NCI-H82 (cell line): ENCODE results near the gene ACTL8.
"Not testable (repeated sequence)": the region's sequence is repeated elsewhere in the genome, so short reads cannot be mapped to it uniquely, and the experiment has no call there.

Experiments used
- DNase-seq: peaks from one replicate; lab custom pipeline; 2025; lab: John Stamatoyannopoulos, UW

The ACTL8 gene

DNA sequence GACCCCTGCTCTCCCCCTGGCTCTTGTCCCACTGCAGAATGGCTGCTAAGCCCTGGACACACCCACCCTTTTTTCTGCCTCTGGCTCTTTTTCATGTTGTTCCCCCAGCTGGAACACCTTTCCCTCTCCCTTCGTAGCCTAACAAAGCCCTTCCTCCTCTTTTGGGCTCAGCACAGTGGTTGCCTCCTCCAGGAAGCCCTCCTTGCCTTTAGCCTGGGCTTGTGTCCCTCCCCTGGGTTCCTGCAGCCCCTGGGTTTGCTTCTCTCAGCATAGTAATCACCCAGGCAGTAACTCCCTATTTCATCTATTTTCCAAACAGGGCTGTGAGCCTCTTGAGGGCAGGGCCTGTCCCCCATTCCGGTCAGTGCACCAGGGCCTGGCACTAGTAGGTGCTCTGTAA, 19.8 kb upstream of the ACTL8 start:
- no peak for DNase-seq

DNA sequence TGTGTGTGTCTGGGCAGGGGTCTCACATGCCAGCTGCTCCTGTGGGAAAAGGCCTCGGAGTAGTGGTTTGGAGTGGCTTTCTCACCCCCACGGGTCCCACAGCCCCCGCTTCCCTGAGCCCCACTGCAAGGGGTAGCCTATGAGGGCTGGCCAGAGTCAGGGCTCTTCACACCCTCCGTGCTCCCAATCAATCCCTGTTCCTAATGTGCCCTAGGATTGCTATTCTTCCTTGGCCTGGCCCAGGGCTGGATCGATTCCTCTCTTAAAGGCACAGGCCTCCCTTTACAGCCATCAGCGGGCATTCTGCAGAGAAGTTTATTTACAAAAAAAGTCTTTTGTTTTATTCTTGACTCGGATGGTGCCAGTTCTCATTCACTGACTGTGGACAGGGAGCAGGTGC, 19.3 kb upstream of the ACTL8 start:
- DNase-seq, result peak; percentile 40

DNA sequence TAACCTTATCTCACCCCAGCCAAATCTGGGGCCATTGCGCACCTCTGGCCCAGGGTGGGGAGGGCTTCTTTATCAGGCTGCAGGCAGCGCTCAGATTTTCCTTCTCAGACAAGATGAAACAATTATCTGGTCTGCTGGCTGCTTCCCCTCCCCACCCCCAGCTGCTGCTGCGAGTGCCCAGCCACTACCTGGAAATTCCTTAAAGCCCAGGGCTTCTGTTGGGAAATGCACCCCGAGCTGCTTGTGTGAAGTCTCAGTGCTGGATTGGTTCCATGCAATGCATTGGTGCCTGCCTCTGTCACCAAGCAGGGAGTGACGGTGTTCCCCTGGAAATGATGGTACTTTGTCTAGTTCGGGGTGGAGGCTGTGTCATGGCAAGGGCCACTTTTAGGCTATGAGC, 18.5 kb upstream of the ACTL8 start:
- DNase-seq, result no peak

DNA sequence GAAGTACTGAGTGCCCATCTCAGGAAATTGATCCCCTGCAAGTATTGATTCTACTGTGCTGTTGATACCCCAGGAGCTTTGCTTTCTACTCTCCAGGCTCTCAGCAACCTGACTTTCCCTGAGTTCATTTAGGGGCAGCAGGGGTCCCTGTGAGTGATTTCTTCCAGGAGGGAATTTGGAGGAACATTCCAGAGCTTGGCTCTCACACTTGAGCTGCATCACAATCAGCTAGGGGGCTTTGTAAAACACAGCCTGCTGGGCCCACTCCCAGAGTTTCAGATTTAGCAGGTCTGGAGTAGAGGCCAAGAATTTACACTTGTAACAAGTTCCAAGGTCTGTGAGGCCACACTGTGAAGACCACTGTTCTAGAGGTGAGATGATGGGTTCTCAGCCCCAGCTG, 16.1 kb upstream of the ACTL8 start:
- DNase-seq, result no peak

DNA sequence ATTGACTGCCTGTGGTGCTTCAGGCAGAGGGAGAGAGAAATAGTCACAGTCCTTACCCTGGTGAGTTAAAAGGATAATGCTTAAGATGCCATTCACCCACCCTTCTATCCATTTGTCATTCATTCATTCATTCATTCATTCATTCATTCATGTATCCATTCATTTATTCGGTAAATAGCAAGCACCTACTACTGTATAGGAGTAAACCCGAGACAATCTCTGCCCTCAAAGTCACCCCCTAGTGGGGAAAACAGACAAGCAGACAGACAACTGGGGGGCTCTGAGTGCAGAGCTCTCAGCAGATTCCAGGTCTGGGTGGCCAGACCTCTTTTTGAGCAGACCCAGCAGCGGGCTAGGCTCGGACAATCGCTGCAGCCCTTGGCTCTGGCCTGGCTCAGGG, 14.1 kb upstream of the ACTL8 start:
- peak; percentile 23 for DNase-seq

DNA sequence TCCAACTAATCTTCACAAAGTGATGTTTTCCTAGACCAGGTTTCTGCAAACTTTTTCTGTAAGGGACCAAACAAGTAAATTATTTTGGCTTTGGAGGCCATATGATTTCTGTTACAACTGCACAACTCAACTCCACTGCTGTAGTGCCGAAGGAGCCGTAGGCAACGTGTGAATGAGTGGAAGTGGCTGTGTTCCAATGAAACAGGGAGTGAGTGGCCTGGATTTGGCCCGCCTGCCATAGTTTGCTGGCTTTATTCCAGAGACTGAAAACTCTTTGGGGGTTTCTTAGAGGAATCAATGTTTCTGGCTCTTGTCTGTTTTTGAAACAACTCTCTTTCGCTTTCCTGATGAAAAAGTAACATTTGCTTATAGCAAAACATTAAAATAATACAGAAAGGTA, 12.6 kb upstream of the ACTL8 start:
- DNase-seq, result no peak

DNA sequence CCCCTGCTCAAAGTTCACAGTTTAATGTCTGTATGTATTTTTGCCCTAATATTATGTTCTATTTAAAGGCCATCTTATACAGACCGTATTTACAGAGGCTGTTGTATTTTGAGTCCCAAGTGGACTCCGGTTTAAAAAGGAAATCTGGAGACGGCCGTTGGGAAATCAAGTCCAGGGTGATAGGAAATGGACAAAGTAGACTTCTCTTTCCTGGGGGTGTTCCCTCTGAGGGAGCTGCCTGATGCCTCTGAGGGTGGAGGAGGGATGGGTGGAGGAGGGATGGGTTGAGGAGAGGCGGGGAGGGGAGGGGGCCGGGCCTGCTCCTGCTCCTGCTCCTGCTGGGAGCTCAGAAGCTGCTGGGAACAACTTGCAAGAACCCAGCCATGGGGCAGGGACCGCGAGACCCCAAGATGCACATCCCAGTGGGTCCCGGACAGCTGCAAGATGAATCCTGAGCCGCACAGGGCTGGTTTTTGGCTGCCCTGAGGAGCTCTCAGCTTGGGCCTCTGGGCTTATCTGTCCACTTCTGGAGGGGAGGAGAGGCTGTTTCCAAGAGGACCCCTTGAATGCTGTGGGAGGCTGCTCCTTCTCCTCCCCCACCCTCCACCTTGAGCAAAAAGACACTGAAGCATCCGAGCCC, 12.0 kb upstream of the ACTL8 start:
- DNase-seq, result no peak

DNA sequence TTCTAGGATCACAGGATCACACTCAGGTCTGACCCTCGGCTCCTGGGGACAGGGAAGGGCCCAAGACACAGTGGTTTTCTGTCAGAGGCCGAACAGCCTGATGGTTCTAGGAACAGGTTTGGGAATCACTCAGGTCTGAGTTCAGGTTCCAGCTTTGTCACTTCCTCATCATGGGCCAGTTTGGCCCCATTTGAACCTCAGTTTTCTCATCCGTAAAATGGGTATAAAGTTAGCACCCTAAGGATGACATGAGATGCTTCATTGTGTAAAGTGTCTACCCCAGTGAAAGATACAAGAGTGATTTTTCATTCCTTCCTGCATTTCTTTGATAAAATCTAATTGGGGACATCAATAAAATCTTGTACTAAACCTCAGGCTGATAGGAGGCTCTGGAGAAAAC, 11.2 kb upstream of the ACTL8 start:
- DNase-seq, result no peak

DNA sequence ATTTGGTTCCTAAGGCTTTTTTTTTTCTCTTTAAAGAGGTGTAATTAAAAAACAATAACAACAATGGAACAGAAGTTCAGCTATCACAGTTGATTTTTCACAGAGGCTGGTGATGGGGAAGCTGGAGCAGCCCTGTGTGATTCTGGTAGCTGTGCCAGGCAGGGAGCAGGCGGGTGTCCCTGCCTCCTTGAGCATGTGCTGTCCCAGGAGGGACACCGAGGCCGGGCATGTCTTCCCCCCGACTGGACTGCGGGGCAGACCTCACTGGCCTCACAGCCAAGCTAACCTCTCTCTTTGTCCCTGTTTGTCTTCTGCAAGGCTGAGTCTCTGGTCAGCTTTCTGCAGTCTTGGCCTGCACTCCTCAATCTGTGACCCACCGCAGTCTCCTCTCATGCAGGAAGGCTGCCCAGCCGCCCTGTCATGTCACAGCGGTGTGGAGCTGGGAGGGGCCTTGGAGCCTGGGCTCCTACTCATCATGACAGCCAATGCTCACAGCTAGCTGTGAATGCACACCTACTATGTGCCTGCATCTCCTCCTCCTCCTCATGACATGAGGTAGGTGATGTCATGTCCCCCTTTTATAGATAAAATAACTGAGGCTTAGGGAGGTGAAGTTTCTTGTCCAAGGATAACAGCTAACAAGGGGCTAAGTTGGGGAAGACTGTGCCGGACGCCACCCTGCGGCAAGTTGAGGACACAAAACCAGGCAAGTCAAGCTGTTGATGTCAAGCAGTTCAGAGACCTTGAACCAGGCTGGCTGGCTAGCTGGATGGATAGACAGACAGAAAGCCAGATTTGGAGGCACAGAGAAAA, 10.3 kb upstream of the ACTL8 start:
- DNase-seq, result peak; percentile 54

DNA sequence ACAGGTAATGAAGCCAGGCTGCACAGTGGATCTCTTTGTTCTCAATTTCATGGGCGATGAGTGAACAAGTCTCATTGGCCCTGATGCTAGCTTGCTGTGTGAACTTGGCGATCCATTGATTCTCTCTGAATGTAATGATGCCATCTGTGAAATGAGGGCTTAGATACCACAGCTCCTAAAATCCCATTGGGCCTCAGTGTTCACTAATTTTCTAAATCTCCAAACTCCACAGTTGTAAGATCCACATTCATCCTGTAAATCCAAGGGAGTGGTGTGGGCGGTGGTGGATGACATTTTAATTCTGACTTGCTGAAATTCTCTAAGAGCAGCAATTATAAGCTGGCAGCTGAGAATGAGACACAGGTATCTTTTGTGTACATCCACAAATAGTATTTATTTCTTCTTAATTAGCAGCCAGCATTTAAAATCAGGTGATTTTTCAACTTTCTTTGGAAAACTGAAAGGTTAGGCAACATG, 9.6 kb upstream of the ACTL8 start:
- DNase-seq, result peak; percentile 54

DNA sequence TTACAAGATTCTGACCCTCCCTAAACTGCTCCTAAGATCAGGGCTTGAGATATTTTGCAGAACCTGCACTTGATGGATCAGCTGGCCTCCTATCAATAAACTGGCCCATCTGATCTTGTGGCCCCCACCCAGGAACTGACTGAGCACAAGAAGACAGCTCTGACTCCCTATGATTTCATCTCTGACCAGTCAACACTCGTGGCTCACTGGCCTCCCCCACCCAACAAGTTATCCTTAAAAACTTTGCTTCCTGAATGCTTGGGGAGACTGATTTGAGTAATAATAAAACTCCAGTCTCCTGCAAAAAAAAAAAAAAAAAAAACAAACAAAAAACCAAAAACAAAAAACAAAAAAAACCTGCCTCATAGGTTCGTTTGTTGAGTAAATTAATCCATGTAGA, 8.9 kb upstream of the ACTL8 start:
- not testable (repeated sequence) for DNase-seq

DNA sequence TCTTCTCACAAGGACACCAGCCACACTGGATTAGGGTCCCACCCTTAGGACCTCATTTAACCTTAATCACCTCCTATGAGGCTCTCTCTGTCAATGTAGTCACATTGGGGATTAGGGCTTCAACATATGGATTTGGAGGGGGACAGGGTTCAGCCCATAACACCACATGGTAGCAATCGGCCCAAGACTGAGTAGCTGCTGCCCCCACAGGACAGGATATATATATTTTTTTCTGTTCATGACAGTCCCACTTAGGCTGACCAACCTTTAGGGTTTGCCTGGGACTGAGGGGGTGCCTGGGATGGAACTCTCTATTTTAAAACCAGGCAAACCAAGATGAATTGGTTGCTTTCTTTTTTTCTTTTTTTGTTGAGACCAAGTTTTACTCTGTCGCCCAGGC, 8.2 kb upstream of the ACTL8 start:
- peak; percentile 52 for DNase-seq

DNA sequence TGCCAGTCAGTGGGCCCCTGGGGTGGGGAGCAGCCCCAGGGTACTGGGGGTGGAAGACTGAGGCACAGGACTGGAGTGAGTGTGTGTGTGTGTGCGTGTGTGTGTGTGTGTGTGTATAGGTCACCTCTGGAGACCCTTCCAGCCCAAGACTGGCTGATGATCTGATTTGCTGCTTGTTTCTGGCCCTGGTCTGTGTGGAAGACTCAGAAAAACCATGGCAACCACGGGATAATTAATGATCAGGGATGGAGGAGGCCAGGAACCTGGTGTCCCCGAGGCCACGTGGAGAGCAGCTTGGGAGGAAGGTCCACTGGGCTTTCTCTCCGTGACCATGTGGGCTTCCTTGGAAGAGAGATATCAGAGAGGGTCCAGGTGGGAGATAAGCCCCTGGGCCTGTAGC, 4.8 kb upstream of the ACTL8 start:
- no peak for DNase-seq

DNA sequence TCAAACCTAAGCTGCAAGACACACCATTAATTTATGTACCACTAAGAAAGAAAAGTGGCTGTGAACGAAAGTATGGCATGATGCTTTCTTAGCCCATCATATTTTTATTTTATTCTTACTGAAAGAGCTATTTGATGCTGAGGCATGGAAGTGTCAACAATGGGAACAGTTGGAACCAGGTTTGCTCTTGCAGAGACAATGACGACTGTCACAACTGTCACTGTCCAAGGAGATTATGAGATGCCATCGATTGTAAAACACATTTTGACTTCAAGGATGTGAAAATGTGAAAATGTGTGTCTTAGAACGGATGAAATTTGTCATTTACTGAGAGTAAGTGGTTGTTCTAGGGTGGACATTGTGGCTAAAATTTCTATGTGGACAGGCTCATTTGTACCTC, 2.8 kb upstream of the ACTL8 start:
- DNase-seq, result no peak

DNA sequence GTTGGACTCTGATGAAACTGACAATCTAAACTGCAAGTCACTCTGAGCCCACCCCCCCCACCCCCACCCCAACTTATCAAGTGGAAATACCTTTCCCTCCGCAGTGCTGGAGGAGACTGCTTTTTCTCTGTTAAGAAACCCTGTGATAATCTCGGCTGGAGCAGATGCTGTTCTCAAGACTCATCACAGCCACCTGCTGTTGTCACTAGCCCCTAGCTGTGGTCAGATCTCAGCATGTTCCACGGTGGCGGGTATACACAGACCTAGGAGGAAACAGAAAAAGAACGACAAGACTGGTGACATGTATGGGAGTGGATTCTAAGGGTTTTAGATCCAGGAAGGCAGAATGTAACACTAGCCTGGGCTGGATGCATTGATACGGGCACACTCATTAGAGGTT, 2.3 kb downstream of the ACTL8 start:
- peak; percentile 51 for DNase-seq

DNA sequence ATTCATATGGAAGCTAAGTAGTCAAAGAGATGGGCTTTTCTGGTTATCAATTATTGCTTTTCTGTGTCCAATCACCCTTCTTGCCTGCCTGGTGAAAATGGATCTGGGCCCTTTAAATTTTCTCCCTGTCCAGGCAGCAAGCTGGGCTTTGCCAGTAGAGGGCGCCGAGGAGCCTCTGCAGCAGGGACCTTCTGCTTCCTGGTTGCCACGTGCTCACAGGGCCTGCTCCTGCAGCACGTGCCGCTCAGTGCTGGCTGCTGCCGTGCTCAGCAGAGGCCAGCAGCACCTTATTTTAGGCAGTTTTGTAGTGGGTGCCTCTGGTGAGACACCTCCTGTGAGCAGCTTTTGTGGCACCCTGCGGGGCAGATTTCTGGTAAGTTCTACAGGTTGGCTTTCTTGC, 4.0 kb downstream of the ACTL8 start:
- DNase-seq, result peak; percentile 47

DNA sequence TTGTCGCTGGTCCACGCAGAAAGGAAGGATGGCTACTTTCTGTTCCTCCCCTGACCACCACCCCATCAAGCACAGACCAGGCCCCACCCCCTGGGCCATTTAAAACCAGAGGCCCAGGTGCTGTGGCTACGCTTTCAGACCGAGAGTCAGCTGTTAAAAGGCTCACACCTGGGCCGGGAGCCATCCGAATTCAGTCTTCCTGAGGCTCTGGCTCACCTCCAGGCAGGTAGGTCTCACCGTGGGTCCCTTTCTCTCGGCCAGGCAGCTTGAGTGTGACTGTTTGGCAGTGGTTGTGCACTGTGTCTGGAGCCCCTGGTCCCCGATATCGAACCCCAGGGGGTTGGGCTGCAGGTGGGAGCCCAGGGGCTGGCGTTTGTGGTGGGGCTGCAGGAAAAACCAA, 7.2 kb downstream of the ACTL8 start:
- DNase-seq, result no peak

DNA sequence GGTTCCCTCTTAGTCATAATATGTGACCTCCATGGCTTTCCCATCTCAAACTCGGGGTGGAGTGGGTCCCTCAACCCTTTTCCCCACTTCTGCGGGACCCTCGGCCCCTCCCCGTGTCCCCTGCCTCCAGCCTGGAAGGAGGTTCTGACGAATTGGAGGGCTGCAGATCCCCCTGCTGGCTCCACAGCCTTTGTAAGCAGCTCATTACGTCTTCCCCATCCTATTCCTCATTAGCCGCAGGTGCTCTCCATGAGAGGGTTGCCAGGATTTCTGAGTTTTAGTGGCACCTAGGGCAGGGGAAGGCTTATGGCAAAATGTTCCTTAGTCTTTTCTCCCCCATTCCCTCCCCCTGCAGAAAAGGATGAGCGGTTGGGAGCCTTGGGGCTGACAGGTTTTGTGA, 8.3 kb downstream of the ACTL8 start:
- no peak for DNase-seq

DNA sequence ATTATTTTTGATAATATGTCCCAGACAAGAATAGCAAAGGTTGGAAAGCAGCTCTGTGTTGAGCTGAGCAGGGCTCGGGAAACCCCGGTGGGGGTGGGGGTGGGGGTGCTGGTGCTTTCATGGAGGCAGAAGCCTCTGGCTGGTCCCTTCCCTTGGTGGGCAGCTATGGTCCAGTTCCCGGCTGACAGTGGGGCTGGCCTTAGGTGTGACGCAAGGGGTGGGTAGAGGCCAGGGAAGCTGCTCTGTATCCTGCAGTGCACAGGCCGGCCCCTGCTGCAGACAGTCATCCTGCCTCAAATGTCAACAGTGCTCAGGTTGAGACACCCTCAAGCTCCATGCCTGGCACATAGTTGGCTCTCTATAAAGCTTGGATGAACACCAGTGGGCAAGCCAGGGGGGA, 8.9 kb downstream of the ACTL8 start:
- DNase-seq, result no peak

DNA sequence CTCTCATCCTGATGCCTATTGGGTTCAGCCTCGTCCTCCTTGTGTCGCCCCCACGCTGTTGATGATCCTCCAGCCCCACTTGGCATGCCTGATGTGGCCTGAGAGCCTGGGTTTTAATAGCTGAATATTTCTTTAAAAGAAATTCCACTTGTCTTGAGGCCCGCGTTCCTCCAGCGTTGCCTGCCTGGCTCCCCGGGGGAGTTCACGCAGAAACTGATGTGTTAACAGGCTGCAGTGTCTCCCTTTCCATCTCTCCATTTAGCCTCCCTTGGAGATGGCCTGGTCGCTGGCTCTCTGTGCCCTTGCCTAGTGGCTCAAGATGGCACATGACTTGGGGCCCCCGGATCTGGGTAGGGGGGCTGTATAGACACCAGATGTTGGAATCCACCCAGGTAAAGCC, 9.5 kb downstream of the ACTL8 start:
- DNase-seq, result no peak

DNA sequence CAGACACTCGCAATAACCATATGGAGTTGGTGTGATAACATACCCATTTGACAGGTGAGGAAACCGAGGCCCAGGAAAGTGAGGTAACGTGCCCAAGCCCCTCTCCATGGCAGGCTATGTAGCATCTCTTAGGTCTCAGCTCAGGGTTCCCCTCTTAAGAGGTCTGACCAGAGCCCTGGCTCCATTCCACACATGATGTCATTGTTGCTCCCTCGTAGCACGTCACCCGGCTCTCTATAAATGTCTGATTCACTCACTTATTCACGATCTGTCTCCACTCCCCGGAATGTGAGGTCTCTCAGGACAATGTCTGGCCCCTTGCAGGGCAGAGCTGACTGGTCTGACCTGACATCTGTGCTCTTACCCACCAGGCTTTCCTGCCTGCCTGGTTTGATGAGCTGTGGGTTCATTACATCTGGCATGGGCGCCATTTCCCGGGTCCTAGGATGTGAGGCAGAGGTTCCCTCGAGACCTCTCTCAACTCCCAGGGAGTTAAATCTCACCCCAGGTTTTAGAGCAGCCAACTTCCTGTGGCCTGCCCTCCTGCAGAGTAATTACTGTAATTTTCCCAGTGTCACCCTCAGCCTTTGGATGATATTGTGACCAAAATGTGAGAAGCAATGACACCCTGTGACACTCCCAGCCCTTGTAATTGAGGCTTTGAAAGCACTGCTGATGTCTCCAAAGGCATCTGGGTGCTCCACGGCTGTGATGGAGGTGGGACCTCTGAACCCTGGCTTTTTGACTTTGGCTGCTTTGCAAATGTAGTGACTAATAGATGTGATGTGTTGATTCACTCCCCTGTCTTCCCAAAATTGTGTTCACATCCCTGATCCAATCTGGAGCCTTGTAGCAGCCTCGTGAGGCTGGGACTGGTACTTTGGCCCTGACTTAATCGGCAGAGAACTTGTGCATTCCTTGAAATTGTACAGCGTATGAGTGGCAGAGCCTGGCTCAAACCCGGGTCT, 10.6 kb downstream of the ACTL8 start:
- DNase-seq, result no peak

DNA sequence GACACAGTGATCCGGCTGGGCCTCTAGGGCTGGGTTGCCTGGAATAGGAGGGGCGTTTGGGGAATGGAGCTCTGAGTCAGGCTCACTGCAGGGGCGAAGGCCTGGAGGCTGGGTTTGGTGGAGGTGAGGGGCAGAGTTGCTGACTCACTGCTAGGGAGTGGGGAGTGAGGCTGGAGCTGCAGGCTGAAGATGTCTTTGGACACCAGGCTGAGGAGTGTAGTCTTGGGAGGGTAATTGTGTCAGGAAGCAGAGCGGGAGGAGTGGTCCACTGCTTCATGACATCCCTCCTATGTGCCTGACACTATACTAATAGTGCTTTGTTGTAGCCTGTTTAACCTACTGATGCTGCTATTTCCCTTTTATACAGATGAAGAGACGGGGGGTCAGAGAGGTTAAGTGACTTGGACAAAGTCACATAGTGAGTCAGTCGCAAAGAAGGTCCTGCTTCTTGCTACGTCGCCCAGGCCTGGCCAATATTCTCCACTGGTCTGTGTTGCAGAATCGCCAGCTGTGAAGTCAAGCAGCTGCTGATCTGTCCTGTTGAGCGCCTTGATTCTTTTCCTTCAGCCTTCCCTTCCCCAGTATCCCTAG, 13.6 kb downstream of the ACTL8 start:
- DNase-seq, result no peak
